Activated CD8-positive, alpha-beta memory T cell treated with anti-CD3 and anti-CD28 coated beads for 24 hours (primary cell): ENCODE measurements around the gene TRIM3.
"Not testable (repeated sequence)": the region's sequence is repeated elsewhere in the genome, so short reads cannot be mapped to it uniquely, and the experiment has no call there.

Source experiments
- DNase-seq: peaks from one replicate; pipeline ENCODE4 v3.0.0-alpha.2; 2020

The TRIM3 gene

DNA sequence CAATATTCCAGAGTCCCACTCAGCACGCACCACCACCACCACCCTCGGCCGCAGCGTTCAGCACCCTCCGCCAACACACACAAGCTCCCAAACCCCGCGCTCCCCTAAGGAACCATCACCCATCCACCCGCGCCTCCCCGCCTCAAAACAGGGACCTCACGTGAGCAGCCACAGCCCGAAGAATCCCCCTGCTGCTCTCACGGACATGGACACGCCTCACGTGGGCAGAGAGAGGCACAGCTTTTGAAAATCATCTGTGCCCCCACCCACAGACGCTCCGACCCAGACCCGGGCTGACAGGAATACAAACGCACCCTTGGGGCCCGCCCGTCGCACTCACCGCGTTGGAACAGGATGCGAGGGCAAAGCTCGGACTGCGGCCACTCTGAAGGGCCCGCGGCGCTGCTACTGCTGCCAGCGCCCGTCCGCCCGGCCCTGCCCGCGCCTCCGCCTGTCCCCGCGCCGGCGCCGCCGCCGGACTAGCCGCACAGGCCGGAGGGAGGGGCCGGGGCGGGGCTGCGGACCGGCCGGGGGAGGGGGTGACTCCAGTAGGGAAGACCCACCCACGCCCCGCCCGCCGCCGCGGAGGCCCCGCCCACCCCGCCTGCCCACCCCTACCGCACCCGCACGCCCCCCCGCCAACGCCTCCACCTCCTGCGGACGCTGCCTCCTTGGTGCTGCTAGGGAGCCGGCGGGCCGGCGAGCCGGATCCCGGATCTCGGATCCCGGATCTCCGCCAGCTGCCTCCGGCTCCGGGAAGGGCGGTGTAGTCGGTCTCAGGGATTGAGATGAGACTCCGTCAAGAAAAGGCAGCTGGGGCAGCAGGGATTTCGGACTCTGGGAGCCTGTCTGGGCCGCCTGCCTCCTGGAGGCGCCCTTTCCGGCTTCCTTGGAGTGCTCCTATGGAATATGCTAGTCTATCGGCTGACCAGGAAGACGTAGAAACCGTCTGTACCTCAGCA lies at the start of gene TRIM3:
TSS of gene TRIM3 (minus strand) at position 491 of the 962 bp plus-strand sequence. CDS start 8,246 bp downstream, outside the sequence.
- DNase-seq = peak; percentile 84

DNA sequence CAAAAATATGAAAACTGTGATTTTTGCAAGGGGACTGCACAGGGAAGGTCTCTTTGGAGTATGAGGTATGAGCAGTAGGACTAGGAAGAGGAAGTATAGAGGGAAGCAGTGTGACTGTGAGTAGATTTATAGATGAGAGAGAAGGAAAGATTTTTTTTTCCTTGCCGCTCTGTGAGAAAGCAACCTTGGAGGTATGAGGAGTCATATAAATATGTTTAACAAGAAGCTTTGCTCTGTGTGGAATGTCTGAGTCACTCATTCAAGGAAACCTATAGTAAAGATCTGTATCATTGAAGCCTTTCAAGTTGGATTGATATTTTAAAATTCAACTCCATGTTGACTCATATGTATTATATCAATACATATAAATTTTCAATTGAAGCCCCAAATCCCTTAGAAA lies 49.5 kb upstream of the TRIM3 start:
- no peak for DNase-seq

GRCh38 chr11:6521946-6522345 lies 48.2 kb upstream of the TRIM3 start:
- DNase-seq = not testable (repeated sequence)

DNA sequence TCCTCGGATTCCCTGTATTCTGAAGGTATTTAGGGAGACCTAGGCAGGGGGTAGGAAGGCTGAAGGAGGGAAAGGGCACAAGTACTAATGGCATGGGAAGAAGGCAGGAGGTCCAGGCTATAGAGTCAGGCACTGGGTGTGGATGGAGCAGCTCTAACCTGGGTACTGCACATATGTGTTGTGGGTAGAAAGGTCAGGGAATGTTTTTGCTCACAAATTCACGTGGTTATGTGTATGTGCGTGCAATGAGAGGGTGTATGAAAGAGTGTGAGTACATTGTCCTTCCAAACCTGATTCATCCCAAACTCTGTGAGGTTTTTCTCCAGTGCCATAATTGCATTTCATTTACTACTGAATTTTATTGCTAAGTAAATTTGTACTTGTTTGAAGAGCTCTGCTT lies 46.5 kb upstream of the TRIM3 start:
- DNase-seq = no peak

DNA sequence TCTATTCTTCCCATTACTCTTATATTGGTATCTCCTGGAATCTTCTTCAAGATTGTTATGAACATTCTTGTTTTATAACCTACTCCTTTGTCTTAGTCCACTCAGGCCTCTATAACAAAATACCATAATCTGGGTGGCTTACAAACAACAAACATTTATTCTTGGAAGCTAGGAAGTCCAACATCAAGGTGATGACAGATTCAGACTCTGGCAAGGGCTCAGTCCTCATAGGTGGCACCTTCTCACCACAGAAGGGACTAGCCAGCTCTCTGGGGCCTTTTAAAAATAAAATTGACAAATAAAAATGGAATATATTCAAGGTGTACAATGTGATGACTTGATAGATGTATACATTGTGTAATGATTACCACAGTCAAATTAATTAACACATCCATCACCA lies 43.1 kb upstream of the TRIM3 start:
- DNase-seq = no peak

- no peak for DNase-seq
Observed at GRCh38 chr11:6505577-6506240, 32.0 kb upstream of the TRIM3 start.

DNA sequence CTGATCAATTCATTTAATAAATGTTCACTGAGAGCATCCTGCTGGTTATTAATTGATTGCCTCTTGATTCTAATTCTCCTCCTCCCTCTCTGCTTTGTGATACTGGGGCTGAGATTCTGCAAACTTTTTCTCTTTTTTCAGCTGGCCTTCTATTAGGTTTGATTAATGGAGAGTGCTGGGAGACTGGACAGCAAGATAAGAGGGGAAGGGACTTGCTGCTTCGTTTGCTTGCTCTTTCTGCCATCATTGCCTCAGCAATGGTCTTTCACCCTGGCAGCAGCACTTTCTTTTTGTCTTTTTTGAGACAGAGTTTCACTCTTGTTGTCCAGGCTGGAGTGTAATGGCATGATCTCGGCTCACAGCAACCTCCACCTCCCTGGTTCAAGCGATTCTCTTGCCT lies 30.4 kb upstream of the TRIM3 start:
- DNase-seq = no peak

DNA sequence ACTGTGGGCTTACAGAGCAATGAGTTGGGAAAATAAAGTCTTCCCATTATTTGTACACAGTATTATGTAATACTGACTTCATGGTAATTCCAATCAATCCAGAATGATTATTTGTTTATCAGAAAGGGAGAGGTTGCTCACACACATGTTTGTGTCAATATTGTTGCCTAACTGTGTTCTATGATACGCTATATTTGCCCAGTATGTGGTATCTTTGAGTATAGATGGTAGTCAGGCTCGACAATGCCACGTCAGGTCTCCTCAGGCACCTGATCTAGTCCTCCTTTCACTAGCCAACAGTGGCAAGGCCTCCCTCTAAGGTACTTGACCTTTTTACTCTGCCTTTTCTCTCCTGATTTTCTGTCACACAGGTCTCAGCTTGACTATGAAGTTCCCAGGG lies 28.6 kb upstream of the TRIM3 start:
- no peak for DNase-seq

GRCh38 chr11:6498544-6498943 lies 24.8 kb upstream of the TRIM3 start:
- no peak for DNase-seq

DNA sequence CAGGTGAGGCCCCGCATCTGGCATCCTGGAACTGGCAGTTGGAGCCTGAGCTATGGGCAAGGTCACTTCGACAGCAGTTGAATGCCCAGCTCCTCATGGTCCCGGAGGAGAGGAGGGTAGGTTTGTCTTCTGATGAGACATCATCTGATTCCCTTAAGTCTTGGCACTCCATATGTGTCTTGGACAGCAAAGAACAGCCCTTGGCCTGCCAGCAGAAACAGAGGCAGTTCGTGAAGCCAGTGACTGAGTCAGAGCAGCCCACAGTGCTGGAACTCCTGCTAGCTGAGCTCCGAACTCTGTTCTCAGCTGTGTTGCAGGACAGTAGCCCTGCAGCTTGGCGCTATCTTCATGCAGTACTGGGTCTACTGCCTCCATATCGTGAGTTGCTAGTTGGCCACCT lies 24.4 kb upstream of the TRIM3 start:
- no peak for DNase-seq

DNA sequence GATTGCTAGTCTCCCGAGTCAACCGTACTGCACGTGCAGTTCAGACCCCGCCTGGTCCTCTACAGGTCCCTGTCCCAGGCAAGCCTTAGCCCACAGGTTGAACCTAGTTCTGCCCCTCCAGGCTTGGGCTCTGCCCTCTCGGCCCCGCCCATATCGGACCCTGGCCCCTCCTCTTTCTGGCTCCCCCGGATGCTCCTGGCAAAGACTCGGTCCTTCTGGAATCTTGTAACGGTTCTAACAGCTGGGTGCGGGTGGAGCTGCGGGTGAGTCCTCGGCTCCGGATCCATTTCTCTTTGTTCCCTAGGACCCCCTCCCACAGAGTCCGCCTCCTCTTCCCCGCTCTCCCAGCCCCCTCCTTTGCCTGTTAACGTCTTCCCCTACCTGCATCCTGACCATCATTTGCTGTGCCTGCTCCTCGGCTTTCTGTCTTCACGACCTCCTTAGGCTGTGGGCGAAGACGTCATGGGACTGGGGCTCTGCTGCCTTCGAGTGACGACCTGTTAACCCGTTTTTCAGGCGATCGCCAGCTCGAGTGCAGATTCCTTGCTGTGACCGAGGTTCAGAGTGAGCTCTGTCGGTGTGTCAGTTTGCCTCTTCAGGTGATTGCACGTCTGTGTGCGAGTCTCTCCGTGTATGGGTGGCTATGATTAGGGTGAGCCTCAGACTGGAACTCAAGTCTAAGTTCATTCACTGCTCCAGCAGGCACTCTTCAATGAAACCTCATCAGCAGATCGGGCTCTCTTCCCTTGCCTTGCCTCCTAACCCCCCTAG lies 23.5 kb upstream of the TRIM3 start, which contains the start of gene DNHD1:
TSS of gene DNHD1 (plus strand) at position 212 of the 771 bp plus-strand sequence. CDS start 936 bp downstream, outside the sequence.
- DNase-seq = no peak

- no peak for DNase-seq
Observed at GRCh38 chr11:6489306-6489705, 15.6 kb upstream of the TRIM3 start.

- DNase-seq = no peak
Observed at GRCh38 chr11:6488821-6489220, 15.1 kb upstream of the TRIM3 start.

GRCh38 chr11:6488342-6488741 lies 14.6 kb upstream of the TRIM3 start:
- DNase-seq = no peak

DNA sequence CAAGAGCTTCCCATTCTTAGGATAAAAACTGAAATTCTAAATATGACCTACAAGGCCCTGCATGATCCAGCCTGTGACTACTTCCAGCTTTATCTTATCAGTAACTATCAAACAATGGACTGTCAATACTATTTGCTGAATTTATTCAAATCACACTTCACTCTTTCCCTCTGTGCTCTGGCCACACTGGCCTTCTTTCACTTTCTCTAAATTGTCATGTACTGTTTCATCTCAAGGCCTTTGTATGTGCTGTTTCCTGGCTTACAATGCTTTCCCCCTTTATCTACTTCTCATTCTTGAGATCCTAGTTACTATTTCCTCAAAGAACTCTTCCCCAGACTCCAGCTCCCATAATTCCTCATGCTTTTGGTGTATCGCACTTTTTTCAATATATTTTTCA lies 13.2 kb upstream of the TRIM3 start:
- DNase-seq = no peak

GRCh38 chr11:6486256-6486655 lies 12.5 kb upstream of the TRIM3 start:
- DNase-seq = no peak

DNA sequence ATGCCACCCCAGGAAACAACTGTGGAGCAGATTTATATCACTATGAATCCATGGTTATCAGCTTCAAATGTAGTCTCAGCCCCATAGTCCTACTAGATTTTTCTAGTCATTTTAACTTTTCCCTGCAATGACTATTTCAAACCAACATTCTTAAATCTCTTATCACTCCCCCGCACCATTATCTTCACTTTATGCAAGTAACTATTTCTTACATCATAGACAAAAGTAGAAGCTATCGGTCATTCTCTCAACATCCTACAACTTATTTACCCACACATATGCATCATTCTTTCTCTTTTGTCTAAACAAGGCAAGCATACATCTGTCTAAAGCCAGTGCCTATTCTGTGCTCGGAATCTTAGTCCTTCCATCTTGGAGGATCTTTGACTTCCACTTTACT lies 11.9 kb upstream of the TRIM3 start:
- DNase-seq = no peak

DNA sequence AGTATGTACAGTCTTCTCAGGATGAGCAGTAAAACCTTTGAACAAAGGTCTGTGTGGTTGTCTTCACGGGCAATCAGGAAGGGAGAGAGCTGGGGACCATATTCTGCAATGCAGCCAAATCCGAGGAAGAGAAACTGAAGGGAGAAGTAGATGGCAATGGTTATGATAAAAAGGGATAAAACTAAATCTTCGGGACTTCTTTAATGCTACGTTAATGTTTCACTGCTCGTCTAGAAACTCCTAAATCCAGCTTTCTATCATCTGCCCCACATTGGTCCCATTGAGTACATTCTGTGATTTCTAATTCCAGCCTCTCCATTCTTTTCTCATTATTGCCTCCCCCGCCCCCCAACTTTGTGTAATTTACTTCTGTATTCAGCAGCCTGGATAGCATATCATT lies 9.3 kb upstream of the TRIM3 start:
- no peak for DNase-seq

DNA sequence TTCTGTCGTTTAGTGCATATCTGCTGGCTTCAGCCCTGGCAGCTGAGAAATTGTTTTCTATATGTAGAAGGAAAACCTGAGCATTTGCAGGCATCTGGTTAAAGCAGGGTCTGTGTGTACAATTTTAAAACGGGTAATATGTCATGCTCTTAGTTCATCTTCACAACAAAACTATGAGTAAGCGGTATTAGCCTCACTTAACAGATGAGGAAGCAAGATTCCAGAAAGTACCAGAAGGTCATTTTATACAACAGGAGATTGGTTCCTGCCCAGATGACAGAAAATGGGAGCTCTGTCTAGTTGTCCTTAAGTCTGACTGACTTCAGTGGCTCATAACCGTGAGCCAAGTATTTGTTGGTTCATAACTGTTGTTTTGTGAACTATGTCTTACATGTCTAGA lies 8.7 kb upstream of the TRIM3 start:
- no peak for DNase-seq

DNA sequence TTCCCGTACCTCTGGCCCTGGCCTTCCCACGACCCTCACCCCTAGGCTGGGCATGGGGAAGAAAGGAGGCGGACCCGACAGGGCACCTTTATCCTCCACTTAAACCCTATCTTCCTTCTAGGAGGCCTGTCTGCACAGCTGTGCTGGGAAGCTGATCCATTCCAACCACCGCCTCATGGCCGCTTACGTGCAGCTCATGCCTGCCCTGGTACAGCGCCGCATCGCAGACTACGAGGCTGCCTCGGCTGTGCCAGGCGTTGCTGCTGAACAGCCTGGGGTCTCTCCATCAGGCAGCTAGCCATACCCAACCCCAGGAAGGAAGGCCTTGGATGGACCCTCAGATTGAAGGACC lies 8.2 kb upstream of the TRIM3 start:
- DNase-seq = no peak

DNA sequence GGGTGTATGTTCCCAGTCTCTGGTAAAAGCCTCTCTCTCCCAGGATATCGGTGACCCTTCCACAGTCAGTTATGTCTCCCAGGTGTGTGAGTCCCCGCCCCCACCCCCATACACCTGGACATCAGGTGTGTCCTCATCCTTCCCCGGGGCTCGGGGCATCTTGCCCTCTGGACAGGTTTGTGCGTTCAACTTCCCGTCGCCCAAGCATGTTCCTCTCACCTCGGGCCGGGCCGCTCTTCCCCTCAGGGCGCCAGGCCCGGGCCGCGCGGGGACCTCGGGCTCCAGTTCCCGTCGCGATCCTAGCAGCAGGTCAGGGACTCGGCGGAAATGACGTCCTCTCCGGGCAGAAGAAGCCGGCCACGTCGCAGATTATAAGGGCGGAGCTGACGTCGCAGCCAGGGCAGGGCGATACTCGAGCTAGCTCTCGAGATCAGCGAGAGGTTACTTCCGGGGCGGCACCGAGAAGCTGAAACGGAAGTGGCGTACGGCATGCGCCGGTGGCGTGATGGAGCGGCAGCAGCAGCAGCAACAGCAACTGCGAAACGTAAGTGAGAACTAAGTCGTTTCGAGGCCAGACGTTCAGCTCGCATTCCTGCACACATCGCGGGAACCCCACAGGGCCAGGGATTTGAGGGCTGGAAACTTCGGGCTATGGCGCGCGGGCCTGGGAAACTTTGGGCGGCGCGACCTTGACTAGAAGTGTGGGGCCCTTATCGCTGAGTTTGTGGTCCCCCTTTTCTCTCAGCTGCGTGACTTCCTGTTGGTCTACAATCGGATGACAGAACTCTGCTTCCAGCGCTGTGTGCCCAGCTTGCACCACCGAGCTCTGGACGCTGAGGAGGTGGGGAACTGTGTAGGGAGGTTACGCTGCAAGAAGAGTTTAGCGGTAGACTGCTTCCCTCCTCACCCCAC lies 7.5 kb upstream of the TRIM3 start, which contains the start of the genes ARFIP2 and TIMM10B:
TSS of gene ARFIP2 (minus strand) at position 320 of the 912 bp plus-strand sequence. CDS start 910 bp downstream, outside the sequence.
TSS of gene TIMM10B (plus strand) at position 490 of the 912 bp plus-strand sequence. CDS start at position 506, 16 bp downstream.
- peak; percentile 96 for DNase-seq
